ENCODE results near the gene GPR142.

The GPR142 gene

DNA sequence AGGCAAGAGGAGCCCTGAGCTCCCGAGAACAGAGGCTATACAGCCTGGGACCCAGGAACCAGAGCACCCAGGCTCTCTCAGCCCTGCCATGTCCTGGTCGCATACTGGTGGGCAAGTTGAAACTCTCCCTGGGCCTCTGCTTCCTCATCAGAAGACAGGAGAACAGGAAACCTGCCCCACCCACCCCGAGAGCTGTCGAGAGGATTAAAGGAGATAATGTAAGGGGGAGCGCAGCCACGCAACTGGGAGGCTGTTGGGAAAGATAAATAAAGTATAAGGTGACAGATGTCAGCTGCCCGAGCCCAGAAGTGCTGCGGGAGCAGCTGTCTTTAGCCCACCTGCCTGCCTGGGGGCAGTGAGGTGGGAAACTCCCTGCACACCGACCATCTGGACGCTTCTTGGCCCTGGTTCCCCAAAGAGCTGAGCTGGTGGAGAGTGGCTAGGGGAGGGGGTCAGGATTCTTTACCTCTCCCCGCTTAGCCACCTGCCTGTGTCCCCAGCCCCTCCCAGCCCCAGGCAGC is 34.5 kb upstream of the GPR142 start:
- no peak for DNase-seq (ENCODE audit: low read depth, low spot score)
- no peaks in the 10 kb centered on the region for H3K27me3 ChIP-seq (ENCODE audit: control insufficient read depth, insufficient read depth, low read length)
- H3K9me3 ChIP-seq (ENCODE audit: control insufficient read depth, insufficient read depth, low read length), result no peaks in the 10 kb centered on the region
- no peak overlapping the region for H3K27ac ChIP-seq (ENCODE audit: low read length)
- H3K36me3 ChIP-seq (ENCODE audit: control insufficient read depth, insufficient read depth, low read length), result no peaks in the 10 kb centered on the region
- H3K4me3 ChIP-seq (ENCODE audit: low read length), result no peak overlapping the region
- WGBS (ENCODE audit: insufficient coverage, insufficient read length), result no CpG with 5 or more reads among the region's 11 CpGs
- peaks cover 1% of the 10 kb centered on the region; the same call in 1 of the 2 replicates for H3K4me1 ChIP-seq (ENCODE audit: control insufficient read depth, insufficient read depth, low read length)

DNA sequence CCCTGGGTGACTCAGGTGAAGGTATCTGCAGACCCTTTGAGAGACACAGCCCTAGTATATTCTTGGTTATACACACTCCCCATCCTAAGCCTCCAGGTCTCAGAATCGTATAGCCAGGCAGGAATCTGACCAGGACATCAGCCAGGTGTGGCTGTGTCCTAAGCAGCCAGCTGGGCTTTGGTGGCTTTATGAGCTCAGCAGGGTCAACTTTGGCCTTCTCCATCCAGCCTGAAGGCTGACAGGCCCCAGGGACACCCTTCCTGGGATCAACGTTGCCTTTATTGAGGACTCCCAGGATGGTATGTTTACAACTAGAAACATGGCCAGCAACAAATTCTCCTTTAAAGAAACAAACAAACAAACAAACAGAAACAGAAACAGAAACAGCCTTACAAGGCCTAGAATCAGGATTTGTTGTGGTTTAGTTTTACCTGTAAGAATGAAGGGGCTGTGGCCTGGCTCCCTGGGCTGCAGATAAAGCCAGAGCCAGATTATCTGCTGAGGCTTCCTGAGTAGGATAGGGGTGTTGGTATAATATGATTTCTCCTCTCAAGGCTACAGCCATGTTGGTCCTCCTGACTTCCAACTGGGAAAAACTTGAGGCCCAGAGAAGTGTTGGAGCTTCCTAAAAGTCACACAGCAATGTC is 32.8 kb upstream of the GPR142 start:
- no CpG with 5 or more reads among the region's 2 CpGs for WGBS (ENCODE audit: insufficient coverage, insufficient read length)
- no peak for DNase-seq (ENCODE audit: low read depth, low spot score)
- Histone ChIP-seq H3K27ac (ENCODE audit: low read length) (no peak overlapping the region), H3K36me3 (ENCODE audit: control insufficient read depth, insufficient read depth, low read length) (no peaks in the 10 kb centered on the region), H3K4me1 (ENCODE audit: control insufficient read depth, insufficient read depth, low read length) (no peaks in the 10 kb centered on the region), H3K9me3 (ENCODE audit: control insufficient read depth, insufficient read depth, low read length) (no peaks in the 10 kb centered on the region), H3K27me3 (ENCODE audit: control insufficient read depth, insufficient read depth, low read length) (no peaks in the 10 kb centered on the region), H3K4me3 (ENCODE audit: low read length) (no peak overlapping the region)

DNA sequence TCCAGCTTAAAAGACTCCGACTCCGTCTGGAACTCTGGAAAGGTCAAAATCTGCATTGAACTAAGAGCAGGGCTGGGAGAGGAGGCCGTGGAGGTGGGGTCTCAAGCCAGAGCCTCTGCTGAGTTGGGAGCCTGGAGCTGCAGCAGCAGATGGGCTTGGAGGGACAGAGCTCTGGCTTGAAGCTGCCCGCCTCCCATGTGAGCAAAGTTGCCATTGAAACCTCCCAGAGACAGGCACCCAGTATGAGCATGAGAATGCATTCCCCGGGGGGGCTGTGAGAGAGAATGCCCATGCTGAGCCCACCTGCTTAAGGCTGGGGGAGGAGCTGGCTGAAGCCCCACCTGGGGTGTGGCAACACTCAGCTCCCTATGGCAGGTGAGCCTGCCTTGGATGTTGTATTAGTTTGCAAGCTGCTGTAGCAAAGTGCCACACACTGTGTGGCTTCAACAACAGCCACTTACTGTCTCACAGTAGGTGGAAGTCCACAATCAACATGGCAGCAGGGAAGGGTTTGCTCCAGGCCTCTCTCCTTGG is 31.7 kb upstream of the GPR142 start:
- H3K27me3 ChIP-seq (ENCODE audit: control insufficient read depth, insufficient read depth, low read length), result no peaks in the 10 kb centered on the region

DNA sequence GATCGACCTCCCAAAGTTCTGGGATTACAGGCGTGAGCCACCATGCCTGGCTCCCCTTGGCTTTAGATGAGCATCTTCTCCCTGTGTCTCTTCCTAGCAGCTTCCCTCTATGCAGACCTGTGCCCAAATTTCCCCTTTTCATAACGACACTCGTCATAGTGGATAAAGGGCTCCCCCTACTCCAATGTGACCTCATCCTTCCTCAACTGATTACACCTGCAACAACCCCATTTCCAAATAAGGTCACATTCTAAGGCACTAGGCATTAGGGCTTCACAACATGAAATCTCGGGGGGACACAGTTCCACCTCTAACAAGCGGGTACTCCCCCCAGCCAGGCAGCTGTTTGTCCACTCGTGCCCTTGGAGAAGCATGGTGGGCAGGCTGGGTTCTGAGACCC is 31.0 kb upstream of the GPR142 start:
- H3K9me3 ChIP-seq (ENCODE audit: control insufficient read depth, insufficient read depth, low read length), result no peaks in the 10 kb centered on the region
- no peak for DNase-seq (ENCODE audit: low read depth, low spot score)
- H3K27me3 ChIP-seq (ENCODE audit: control insufficient read depth, insufficient read depth, low read length), result no peaks in the 10 kb centered on the region
- H3K27ac ChIP-seq (ENCODE audit: low read length), result no peak overlapping the region
- H3K4me3 ChIP-seq (ENCODE audit: low read length), result no peak overlapping the region
- no CpG with 5 or more reads among the region's 7 CpGs for WGBS (ENCODE audit: insufficient coverage, insufficient read length)
- H3K4me1 ChIP-seq (ENCODE audit: control insufficient read depth, insufficient read depth, low read length), result no peaks in the 10 kb centered on the region
- no peaks in the 10 kb centered on the region for H3K36me3 ChIP-seq (ENCODE audit: control insufficient read depth, insufficient read depth, low read length)

More for the DNA sequence above, 31.7 kb upstream of the GPR142 start:
- H3K4me3 ChIP-seq (ENCODE audit: low read length), result no peak overlapping the region
- no peaks in the 10 kb centered on the region for H3K4me1 ChIP-seq (ENCODE audit: control insufficient read depth, insufficient read depth, low read length)
- H3K9me3 ChIP-seq (ENCODE audit: control insufficient read depth, insufficient read depth, low read length), result no peaks in the 10 kb centered on the region
- WGBS (ENCODE audit: insufficient coverage, insufficient read length), result no CpG with 5 or more reads among the region's 5 CpGs
- no peaks in the 10 kb centered on the region for H3K36me3 ChIP-seq (ENCODE audit: control insufficient read depth, insufficient read depth, low read length)
- H3K27ac ChIP-seq (ENCODE audit: low read length), result no peak overlapping the region
- DNase-seq (ENCODE audit: low read depth, low spot score), result no peak

DNA sequence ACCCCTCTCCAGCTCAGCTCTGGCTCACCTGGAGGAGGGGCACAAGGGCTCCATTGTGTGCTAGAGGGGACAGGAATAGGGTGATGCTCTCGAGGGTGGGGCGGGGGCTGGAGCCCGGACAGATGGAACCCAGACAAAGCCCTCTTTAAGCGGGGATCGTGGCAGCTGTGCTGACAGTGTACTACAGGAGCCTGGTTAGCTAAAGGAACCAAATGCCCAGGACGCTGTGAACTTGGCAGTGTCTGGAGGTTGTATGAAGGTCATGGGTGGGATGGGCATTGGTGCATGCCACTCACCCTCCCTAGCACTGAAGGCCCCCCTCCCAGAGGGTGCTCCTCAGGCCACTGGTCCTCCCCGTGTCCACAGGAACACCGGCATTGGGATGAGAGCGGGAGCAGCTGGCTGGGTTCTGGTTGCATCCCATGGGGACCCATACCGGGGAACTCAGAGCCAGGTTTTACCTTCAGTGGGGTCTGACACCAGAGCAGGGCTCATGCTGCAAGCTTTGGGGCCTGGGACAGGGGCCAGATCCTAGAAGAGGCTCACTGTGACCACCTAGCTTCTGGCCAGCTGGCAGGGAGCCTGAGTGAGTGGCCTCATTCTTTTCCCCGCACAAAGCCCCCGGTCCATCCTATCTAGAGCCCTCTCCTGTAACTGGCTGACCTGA is 29.3 kb upstream of the GPR142 start:
- no peaks in the 10 kb centered on the region for H3K36me3 ChIP-seq (ENCODE audit: control insufficient read depth, insufficient read depth, low read length)
- H3K27ac ChIP-seq (ENCODE audit: low read length), result no peak overlapping the region
- no peak for DNase-seq (ENCODE audit: low read depth, low spot score)
- no peak overlapping the region for H3K4me3 ChIP-seq (ENCODE audit: low read length)
- peaks cover 2% of the 10 kb centered on the region; the same call in 1 of the 2 replicates for H3K4me1 ChIP-seq (ENCODE audit: control insufficient read depth, insufficient read depth, low read length)
- WGBS (ENCODE audit: insufficient coverage, insufficient read length), result no CpG with 5 or more reads among the region's 12 CpGs
- H3K27me3 ChIP-seq (ENCODE audit: control insufficient read depth, insufficient read depth, low read length), result no peaks in the 10 kb centered on the region
- no peaks in the 10 kb centered on the region for H3K9me3 ChIP-seq (ENCODE audit: control insufficient read depth, insufficient read depth, low read length)

DNA sequence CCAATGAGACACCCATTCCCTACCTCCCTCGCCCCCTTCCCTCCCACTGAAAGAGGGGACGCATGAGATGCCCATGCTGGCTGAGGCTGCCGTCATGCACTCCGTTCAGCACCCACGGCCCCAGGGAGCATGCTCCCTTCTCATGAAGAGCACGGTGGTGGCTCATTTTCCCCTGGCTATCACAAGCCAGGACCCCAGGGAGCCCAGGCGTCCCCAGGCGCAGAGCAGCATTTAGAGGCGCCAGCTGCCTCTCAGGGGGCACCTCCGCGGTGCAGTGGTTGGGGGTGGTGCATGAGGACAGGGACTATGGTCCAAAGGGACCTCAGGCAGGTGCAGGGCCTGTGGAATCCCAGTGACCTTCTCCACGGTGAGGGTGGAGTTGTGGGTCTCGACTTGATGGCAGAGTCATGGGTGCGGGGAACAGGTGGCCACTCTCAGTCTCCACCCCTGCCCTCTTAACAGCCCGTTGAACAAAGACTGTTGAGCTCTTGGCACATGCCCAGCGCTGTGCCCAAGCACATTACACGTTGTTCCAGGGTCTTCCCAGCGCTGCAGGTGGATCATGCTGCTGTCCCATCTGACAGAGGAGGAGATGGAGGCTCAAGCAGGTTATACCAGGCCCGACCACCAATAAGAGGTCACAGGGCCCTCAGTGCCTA is 27.6 kb upstream of the GPR142 start:
- no peaks in the 10 kb centered on the region for H3K27me3 ChIP-seq (ENCODE audit: control insufficient read depth, insufficient read depth, low read length)
- H3K9me3 ChIP-seq (ENCODE audit: control insufficient read depth, insufficient read depth, low read length), result no peaks in the 10 kb centered on the region
- peaks cover 2% of the 10 kb centered on the region; the same call in 1 of the 2 replicates for H3K4me1 ChIP-seq (ENCODE audit: control insufficient read depth, insufficient read depth, low read length)
- no peak overlapping the region for H3K4me3 ChIP-seq (ENCODE audit: low read length)
- H3K36me3 ChIP-seq (ENCODE audit: control insufficient read depth, insufficient read depth, low read length), result no peaks in the 10 kb centered on the region
- no peak for DNase-seq (ENCODE audit: low read depth, low spot score)
- H3K27ac ChIP-seq (ENCODE audit: low read length), result no peak overlapping the region
- no CpG with 5 or more reads among the region's 19 CpGs for WGBS (ENCODE audit: insufficient coverage, insufficient read length)

DNA sequence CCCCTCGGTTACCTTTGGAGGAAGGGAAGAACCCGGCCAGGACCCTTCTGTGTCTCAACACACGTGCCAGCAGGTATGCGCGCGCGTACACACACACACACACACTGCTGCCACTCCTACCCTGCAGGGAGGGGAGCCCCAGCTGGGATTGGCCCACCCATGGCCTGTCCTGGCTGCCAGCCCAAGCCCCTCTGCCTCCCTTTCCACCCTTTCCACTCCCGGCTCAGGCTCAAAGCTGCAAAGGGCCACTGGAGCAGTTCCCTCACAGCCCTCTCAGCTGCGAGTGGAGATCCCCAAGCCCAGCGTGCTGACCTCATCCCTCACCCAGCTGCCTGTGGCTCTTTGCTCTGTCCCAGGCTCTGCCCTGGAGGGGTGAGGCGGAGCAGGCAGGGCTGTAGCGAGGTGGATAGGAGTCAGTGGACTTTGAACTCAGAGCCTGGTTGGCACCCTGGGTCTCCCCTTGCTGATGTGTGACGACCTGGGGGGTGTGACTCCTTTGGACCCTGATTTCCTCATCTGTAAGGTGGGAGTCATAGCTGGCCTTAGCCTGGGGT is 26.8 kb upstream of the GPR142 start:
- Histone ChIP-seq H3K9me3 (ENCODE audit: control insufficient read depth, insufficient read depth, low read length) (no peaks in the 10 kb centered on the region), H3K36me3 (ENCODE audit: control insufficient read depth, insufficient read depth, low read length) (no peaks in the 10 kb centered on the region), H3K4me3 (ENCODE audit: low read length) (no peak overlapping the region), H3K27me3 (ENCODE audit: control insufficient read depth, insufficient read depth, low read length) (no peaks in the 10 kb centered on the region), H3K27ac (ENCODE audit: low read length) (no peak overlapping the region), H3K4me1 (ENCODE audit: control insufficient read depth, insufficient read depth, low read length) (peaks cover 2% of the 10 kb centered on the region; the same call in 1 of the 2 replicates)
- no peak for DNase-seq (ENCODE audit: low read depth, low spot score)
- WGBS (ENCODE audit: insufficient coverage, insufficient read length), result no CpG with 5 or more reads among the region's 13 CpGs

DNA sequence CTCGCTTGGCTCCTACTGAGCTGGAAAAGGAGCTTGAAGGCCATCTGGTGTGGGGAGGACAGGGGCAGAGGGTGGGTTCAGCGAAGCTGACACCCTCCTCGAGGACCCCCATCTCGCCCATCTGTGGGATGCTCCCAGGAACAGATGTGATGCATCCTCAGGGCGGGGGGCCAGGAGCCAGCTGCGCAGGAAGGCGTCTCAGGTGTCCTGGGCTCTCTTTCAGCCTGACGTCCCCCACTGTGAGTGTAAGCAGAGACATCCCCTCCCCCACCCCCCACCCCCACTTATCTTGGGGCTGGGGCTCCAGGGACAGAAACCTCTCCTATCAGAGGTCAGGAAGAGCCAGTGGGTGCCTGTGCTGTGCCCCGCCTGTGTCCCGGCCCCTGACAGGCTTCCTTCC is 25.1 kb upstream of the GPR142 start:
- Histone ChIP-seq H3K4me3 (ENCODE audit: low read length) (no peak overlapping the region), H3K27ac (ENCODE audit: low read length) (no peak overlapping the region), H3K4me1 (ENCODE audit: control insufficient read depth, insufficient read depth, low read length) (peaks cover 2% of the 10 kb centered on the region; the same call in 1 of the 2 replicates), H3K36me3 (ENCODE audit: control insufficient read depth, insufficient read depth, low read length) (no peaks in the 10 kb centered on the region), H3K9me3 (ENCODE audit: control insufficient read depth, insufficient read depth, low read length) (no peaks in the 10 kb centered on the region), H3K27me3 (ENCODE audit: control insufficient read depth, insufficient read depth, low read length) (no peaks in the 10 kb centered on the region)
- DNase-seq (ENCODE audit: low read depth, low spot score), result no peak
- no CpG with 5 or more reads among the region's 10 CpGs for WGBS (ENCODE audit: insufficient coverage, insufficient read length)

DNA sequence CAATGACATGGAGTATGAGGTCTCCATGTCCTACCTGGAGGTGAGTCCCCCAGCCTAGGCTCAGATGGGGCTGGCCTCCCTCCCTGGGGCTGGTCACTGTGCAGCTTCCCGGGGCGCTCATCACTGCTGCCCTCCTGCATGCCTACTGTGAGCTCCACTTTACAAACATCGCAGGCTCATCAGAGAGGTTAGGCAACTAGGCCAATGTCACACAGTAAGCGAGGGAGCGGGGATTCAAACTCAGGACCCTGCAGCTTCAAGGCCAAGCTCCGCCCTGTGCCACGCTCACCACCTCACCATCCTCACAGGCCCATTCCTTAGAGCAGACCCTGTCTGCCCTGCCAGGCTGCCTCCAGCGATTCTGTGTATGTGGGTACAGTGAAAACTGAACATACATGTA is 24.2 kb upstream of the GPR142 start:
- no peak for DNase-seq (ENCODE audit: low read depth, low spot score)
- H3K4me3 ChIP-seq (ENCODE audit: low read length), result no peak overlapping the region
- peaks cover 2% of the 10 kb centered on the region; the same call in 1 of the 2 replicates for H3K4me1 ChIP-seq (ENCODE audit: control insufficient read depth, insufficient read depth, low read length)
- no peaks in the 10 kb centered on the region for H3K27me3 ChIP-seq (ENCODE audit: control insufficient read depth, insufficient read depth, low read length)
- no CpG with 5 or more reads among the region's 8 CpGs for whole genome bisulfite sequencing (ENCODE audit: insufficient coverage, insufficient read length)
- no peaks in the 10 kb centered on the region for H3K36me3 ChIP-seq (ENCODE audit: control insufficient read depth, insufficient read depth, low read length)
- H3K27ac ChIP-seq (ENCODE audit: low read length), result no peak overlapping the region
- H3K9me3 ChIP-seq (ENCODE audit: control insufficient read depth, insufficient read depth, low read length), result no peaks in the 10 kb centered on the region
